HG03025 (cell line): ENCODE measurements around the gene HSF4.
A peak's percentile ranks its signal among the peaks of the same experiment; 100 is the strongest.

Experiments
- ATAC-seq: cut with Tn5 transposase; IDR thresholded peaks from one replicate; pipeline ENCODE4 v1.9.1; 2021; ENCODE audit warnings: mild to moderate bottlenecking, moderate library complexity; ENCODE audit not compliant: unreplicated experiment, low FRiP score

The HSF4 gene

DNA sequence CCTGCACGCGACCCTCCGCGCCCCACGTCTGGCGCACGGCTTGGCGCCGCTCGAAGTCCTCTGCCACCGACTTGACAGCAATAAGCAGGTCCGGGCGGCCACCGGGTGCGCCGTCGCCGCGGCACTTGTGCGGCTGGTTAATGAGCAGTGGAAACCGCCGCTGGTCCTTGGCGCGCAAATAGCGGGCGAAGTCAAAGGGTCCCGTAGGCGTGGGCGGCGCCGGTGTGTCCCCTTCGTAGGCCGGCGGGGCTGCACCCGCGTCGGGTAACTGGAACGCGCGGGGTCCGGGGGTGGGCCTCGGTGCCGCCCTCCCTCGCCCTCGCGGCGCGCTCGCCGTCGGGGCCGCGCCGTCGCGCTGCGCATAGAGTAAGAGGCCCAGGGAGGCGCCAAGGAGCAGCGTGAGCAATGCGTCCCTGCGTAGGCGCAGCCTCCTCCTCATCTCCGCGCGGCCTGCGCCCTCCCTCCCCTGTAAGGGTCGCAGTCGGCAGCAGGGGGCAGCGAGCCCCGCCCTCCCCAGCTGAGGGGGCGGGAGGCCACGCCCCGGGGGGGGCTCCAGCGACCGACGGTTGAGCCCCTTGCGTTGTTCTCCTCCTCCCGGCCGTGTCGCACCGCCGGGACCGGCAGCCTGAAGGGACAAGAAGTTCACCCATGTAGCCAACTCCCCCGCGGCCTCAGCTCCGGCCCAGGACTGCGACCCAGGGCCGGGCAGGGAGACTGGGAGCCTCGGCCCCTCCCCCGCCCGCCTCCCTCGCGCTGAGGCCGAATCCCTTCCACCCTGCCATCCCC, 14.3 kb upstream of the HSF4 start:
- peak; percentile 25 for ATAC-seq

DNA sequence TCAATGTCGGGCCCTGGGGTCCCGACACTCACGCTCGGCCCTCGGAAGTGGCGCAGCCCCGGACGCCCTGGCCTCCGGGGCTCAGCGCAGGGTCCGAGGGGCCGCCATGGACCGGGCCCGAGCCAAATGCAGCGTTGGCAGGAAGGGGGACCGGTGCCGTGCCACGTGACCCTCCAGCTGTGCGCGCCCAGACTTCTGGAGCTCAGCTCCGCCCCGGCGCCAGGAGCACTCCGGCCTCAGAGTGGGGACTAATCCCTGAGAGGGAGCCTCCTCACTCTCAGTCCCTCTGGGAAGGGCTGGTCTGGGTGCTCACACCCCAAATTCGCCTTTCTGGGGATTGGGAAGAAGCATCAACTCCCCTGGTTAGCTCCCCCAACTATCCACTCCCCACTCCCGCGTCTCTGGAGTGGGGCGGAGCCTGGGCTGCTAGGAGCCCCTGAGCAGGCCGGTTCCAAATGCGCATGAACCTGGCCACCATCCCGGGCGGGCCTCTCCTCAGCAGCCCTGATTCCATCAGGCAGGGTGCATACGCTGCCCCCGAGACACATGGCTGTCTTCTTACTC, 13.6 kb upstream of the HSF4 start, which contains the start of gene B3GNT9:
Gene B3GNT9 (minus strand): TSS at position 166 of the 564 bp plus-strand sequence. CDS start 513 bp downstream, outside the sequence.
- peak; percentile 49 for ATAC-seq

DNA sequence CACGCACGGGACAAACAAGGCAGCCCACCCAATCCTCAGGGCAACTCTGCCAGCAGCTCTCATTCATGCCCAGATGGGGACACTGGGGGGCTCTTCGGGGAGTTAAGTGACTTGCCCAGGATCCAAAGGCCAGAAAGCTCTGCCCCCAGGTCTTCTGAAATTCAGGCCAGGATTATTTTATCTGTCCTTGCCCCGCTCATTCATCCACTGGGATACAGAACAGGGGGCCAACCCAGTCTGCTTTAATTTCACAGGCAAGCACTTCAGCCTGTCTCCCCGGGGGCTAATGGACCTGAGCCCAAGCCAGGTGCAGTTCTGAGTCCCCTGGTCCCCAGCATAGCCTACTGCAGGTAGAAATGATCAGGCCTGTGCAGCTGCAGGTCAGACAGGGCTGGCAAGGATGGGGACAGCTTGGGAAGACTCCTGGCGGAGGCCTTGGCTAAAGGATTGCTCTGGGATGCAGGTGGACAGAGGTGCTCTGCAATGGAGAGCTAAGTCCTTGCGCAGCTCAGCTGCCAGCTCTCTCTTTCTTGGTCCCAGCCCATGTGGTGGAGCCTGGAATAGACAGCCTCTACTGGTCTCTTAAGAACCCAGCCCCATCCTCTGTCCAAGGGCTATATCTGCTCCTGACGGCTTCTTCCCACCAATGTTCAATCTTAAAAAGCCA, 13.0 kb upstream of the HSF4 start:
- no peak for ATAC-seq

DNA sequence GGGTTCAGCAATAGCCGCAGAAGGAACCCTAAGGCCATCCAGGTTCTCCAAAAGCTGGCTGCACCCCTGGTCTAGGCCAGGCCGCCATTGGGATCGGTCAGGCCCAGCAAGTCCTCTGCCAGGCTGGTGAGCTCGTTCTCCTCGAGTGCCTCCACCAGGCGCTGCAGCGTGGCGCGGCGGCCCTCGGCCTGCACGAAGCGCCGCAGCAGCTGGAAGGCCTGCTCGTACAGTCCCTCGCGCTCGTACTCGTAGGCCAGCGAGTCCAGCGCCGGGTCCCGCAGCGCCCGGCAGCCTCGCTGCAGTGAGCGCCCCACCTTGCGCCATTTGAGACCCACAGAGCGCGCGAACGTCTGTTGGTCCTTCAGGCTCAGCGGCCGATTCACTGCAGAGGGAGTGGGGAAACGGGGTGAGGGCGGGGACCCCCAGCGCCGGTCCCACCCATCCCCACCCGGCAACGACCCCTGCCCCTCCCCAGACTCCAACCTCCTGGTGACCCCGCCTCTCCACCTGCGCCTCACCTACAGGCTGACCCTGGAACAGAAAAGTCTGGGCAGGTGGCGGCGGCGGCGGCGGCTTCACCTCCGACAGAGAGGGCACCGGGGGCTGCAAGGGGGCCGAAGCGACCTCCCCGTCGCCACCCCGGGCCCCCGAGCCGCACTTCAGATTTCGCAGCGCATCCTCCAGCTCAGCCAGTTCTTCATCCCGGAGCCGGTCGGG, 9.8 kb upstream of the HSF4 start:
- no peak for ATAC-seq

DNA sequence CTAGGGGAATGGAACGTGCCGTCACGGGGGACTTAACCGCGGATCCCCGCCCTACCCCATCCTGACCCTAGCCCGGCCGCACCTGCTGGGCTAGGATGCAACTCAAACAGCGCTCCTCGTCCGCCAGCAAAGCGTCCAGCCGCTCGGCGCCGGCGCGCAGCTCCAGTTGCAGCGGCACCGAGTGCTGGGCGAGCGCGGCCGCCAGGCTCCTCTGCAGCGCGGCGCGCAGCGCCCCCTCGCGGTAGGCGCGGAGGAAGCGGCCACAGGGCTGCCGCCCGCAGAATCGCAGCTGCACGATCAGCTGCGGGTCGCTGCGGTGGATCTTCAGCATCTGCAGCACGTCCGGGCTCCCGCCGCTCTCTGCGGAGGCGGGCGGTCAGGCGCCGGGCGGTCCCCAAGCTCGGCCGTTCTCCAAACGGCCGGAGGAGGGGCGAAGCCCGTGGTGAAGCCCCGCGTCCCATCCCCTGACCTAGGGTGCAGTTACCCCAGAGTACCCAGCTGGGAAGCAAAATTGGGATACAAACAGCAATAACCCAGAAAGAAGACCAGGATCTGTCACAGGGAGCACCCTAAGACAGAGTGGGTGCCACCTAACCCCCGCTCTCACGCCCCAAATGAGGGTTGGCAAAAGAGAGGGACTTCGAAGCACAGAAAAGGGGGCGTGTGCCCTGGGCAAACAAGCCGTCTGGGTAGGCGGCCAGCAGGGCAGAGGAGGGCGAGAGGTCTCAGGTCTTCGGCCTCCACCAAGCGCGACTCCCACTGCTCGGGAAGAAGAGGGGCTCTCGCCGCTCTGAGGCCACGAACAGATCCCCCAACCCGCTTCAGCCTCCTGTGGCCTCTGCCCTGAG, 9.0 kb upstream of the HSF4 start:
- no peak for ATAC-seq

DNA sequence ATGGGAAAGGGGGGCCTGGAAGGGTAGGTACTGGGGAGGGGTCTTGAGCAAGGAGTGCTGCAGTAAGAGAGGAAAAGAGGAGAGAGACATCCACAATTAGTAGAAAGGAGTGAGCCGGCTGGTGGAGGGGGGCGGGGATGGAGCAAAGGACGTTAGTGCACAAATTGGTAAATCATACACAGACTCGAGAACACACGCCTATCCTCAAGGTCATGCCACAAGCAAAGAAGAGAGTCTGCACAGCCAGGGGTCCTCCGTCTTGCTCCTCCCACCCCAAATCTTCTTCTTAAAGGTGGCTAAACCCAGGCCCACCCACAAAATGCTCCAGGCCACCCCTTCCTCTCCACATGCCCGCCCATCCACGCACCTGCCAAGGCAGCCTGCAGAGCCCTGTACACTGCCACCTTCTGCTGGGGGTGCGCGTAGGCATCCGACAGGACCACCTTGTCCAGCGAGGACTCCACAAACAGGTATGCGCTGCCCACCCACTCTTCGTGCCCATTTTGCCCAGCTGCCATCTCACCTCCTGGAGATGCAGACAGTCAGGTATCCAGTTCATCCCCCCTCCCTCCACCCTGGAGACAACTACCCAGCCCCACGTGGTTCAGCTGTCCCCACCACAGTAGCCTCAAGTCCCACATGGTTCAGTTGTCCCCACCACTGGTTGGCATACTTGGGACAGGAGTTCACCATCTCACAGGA, 8.3 kb upstream of the HSF4 start:
- ATAC-seq, result no peak

DNA sequence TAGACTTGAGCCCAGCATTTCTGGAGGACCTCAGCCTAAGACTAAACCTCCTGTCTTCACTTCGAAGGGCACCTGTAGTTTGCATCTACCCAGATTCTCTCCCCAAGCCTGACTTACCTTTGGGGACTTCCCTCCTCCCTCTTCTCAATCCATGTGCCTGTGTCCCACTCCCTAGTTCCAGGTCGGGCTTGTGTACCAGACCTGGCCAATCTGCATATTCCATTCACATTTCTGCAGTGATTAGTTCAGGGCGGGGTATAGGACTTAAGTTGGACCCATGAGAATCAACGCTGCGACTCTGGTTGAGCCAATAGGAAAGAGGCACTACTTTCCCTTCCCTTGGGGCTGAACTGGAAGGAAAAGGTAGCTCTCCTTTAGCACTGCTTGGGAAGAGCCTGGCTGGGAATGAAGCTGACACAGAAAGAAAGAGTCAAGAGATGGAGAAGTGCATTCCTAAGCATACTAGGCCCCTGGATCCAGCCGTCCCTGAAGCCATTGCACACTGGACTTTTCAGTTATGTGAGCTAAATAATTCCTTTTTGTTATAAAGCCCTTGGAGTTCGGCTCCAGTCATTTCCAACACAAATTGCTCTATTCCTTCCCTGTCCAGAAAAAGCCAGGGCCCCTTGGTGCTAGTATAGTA, 7.3 kb upstream of the HSF4 start:
- ATAC-seq, result no peak

DNA sequence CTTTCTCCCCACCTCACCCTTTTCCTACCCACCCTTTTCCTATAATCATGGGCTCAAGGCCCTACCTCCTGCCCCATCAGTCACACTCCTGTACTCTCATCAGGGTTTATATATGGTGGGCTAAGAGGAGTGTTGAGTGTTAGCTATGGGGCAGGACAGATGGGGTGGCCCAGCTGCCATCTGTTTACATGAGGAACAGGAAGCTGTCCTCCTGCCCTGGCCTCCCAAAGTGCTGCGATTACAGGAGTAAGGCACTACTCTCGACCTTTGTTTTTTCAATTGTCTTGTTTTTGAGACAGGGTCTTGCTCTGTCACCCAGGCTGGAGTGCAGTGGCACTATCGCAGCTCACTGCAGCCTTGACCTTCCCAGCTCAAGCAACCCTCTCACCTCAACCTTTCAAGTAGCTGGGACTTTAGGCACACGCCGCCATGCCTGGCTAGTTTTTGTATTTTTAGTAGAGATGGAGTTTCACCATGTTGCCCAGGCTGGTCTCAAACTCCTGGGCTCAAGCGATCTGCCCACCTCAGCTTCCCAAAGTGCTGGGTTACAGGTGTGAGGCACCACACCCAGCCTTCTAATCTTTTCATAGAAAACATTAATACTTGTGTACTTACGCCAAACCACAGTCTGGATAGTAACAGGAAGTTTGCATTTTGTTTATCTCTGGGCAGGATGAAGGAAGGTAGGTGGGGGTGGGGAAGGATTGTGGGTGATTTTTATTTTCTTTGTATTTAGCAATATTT, 6.5 kb upstream of the HSF4 start:
- ATAC-seq, result no peak

DNA sequence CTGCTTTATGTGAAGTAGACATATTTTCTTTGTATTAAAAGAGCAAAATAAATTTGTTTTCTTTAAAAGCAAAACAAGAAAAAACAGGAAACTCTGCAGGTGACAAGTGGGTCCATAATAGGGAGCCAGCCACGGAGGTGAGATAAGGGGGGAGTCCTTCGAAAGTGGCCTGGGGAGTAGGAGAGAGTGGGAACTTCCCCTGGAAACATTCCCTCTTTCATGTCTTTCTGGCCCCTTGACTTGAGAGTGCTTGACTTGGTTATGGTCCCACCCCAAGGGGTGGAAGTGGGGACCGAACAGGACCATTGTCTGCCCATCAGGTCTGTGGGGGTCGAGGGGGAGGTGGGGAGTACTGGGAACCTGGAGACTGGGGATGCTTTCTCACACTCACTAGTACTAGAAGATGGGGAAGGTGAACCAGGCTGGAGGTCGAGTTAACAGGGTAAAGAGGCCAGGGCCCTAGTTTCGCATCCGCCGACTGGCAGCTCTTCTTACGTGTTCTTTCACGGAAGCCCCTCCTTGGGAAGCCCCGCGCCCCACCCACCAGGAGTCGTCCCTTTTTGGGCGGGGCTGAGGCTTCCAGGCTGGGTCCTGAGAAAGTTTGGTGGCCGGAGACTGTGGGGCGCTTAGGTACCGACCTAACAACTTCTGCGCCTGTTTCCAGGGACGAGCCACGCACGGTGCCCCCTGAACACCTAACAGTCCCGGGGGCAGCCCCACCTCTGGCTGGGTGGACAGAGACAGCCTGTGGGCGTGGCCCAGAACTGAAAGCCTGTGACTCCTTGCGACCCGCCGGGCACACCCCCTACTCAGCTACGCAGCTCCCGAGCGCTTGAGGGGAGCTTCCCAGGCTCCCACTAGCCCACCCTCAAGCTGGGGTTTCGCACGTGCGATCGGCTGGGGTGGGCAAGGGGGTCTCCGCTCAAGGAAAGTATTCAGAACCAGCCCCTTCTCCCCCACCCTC, 5.6 kb upstream of the HSF4 start:
- peak; percentile 28 for ATAC-seq

DNA sequence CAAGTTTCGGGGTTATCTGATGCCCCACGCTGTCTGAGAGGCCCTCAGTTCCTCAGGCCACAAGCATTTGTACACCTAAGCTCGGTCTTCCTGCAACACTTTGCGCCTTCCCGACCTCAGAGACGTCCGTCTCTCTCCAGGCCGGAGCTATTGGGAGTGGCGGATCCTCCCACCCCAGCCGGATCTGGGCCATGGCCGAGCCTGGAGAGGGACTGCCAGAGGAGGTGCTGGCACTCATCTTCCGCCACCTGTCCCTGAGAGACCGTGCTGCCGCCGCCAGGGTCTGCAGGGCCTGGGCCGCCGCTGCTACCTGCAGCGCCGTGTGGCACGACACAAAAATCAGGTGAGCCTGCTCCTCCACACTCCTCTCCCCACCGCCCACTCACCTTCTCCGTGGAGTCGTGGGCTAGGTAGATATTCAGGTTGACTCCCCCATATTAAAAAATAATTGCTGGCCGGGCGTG, 2.9 kb upstream of the HSF4 start:
- no peak for ATAC-seq

DNA sequence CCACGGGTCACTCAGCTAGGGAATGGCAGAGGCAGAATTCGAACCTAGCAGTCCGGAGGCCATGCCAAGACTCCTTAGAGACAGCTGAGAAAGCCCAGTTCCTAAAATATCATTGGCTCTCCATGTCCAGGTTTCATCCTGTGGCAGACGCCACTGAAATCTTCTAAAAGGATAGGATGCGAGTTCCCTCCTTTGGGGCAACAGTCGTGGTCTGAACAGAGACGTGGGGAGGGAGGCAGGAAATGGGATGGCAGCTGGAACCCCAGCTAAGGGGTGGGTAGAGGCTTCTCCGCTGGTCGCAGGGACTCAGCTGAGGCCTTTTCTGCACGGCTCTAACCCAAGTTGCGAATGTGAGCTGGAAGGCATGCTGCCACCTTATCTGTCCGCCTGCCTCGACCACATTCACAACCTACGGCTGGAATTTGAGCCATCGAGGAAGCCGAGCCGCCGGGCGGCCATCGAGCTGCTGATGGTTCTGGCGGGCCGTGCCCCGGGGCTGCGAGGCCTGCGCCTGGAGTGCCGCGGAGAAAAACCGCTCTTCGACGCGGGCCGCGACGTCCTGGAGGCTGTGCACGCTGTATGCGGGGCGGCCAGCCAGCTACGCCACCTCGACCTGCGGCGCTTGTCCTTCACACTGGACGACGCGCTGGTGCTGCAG, 1.9 kb upstream of the HSF4 start:
- ATAC-seq, result no peak

DNA sequence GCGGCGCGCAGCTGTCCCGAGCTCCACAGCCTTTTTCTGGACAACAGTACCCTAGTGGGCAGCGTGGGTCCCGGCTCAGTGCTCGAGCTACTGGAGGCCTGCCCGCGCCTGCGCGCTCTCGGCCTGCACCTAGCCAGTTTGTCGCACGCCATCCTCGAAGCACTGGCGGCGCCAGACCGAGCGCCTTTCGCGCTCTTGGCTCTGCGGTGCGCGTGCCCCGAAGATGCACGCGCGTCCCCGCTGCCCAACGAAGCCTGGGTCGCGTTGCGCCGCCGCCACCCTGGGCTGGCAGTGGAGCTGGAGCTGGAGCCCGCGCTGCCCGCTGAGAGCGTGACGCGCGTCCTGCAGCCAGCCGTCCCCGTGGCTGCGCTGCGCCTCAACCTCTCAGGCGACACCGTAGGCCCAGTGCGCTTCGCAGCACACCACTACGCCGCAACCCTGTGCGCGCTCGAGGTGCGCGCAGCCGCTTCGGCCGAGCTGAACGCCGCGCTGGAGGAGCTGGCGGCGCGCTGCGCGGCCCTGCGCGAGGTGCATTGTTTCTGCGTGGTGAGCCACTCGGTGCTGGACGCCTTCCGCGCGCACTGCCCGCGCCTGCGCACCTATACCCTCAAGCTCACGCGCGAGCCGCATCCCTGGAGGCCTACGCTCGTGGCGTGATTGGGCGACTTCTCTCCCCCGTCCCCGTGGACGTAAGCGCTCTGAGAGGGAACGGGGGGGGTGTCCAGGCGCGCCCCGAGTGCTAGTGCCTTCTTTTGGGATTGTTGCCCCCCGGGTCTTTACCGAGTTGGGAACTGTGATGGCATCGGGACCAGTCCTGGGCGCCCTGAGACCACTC, 1.2 kb upstream of the HSF4 start:
- no peak for ATAC-seq

DNA sequence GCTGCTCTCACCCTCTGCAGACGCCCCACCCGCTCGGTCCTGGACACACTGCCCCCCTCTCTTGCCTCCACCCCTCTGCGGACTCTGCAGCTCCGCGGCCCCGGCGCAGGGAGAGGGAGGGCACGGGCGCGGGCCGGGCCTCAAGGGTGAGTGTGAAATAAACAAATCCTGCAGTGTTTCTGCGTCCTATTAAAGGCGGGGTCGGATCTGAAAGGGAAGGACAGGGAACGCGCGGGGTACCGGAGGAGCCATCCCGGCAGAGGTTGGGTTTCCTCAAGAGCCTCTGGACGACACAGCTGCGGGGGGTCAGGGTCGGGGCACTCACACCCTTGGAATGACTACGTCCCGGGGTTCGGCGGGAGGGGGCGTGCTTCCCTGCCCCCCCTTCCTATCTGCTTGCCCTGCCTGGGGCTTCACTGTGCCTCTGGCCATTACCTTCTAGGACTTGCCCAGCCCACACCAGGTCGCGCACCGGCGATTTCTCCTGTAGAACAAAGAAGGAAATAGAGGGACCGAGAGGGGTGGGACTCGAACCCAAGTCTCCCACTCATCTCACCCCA, 466 bp upstream of the HSF4 start:
- ATAC-seq, result no peak

DNA sequence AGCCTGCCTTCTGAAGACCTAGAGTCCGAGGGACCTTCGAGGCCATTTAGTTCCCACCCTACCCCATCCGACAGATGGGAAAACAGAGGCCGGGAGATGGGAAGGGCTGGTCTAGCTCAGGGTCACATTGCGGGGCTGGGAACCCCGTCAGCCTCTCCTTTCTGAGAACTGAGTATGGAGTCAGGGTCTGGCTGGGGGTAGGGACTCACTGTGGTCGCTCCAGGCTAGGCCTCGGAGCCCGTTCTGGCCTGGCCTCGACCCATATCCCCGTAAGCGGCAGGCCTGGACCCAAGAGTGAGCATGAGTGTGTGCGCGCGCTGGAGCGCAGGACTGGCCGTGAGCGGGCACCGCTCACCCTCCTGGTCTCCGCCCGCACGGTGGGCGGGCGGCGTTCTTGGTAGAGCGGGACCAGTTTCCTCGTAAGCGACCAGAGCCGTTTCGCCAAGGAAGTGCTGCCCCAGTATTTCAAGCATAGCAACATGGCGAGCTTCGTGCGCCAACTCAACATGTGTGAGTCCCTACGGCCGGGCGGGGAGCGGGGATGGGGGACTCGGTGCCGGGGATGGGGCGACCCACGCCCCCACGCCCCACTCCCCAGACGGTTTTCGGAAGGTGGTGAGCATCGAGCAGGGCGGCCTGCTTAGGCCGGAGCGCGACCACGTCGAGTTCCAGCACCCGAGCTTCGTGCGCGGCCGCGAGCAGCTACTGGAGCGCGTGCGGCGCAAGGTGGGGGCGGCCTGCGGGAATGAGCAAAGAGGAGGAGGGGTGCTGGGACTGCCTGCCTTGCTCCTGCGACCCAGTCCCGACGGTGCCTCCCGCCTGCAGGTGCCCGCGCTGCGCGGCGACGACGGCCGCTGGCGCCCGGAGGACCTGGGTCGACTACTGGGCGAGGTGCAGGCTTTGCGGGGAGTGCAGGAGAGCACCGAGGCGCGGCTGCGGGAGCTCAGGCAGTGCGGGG, 855 bp downstream of the HSF4 start:
- ATAC-seq, result no peak
